ENCODE data around the gene RGS12. TPM values are rescaled to one million over a fixed set of nuclear protein-coding genes. Genes with fewer than 3 reads are reported as not detected.

The RGS12 gene
- total and polyA plus RNA-seq, 2 of the 8 experiments (the other 6 are each of a cell fraction or from before 2014, with no cell fraction given) = 6.0 to 16.4 TPM

GRCh38 chr4:3244002-3244401 is 48.8 kb upstream of the RGS12 start:
- CTCF ChIA-PET (ENCODE audit: partially characterized antibody) = interaction anchor here (0.7 to 1.9 kb wide), 9 partner anchors 11 to 237 kb away, joined by 3 to 9 read pairs (median 3); partner anchors contain the start of gene HGFAC
- no peak overlapping the region for H3K23ac ChIP-seq (ENCODE audit: insufficient read length)
- H3K18ac ChIP-seq (ENCODE audit: extremely low read depth, low read length) = no peak overlapping the region
- no peak overlapping the region for H4K8ac ChIP-seq (ENCODE audit: extremely low read depth, insufficient read depth, low read length)
- H2BK15ac ChIP-seq (ENCODE audit: low read length) = no peak overlapping the region
- no peak for TF ChIP-seq GTF2F1 (IDR thresholded peaks at IDR 0.05; ENCODE audit: borderline replicate concordance, low read depth, low read length)
- TF ChIP-seq USF2 (IDR thresholded peaks at IDR 0.05; ENCODE audit: low read length) = no peak
- no peak for TF ChIP-seq POLR2A (IDR thresholded peaks at IDR 0.05; ENCODE audit: control extremely low read depth in 1 of 2, low read depth in 2 of 2, low read length in 2 of 2)
- TF ChIP-seq GABPA (IDR thresholded peaks at IDR 0.05; ENCODE audit: borderline replicate concordance, insufficient read depth, low read length) = no peak
- TF ChIP-seq MAFK (IDR thresholded peaks at IDR 0.05; ENCODE audit: low read depth, low read length) = no peak
- no peak for TF ChIP-seq NRF1 (IDR thresholded peaks at IDR 0.05; ENCODE audit: low read depth, low read length)
- no peak for TF ChIP-seq ATF3 (IDR thresholded peaks at IDR 0.05; ENCODE audit: insufficient read depth, low read depth, low read length)
- TF ChIP-seq NANOG (IDR thresholded peaks at IDR 0.05; ENCODE audit: insufficient read depth, low read depth, low read length, poor library complexity, severe bottlenecking) = no peak
- TF ChIP-seq SRF (IDR thresholded peaks at IDR 0.05; ENCODE audit: low read depth, low read length) = no peak
- no peak for TF ChIP-seq SP1 (IDR thresholded peaks at IDR 0.05; ENCODE audit: low read depth, low read length)
- H3K79me2 ChIP-seq (ENCODE audit: control insufficient read depth in 1 of 2, insufficient read depth in 2 of 2, low read length in 2 of 2) = no peaks in the 10 kb centered on the region
- DNase-seq (ENCODE audit: low read depth in 1 of 2, low spot score in 2 of 2) (no peak), FAIRE-seq (no peak)
- no peak overlapping the region for H3K4me2 ChIP-seq (ENCODE audit: insufficient read depth in 1 of 2, low read depth in 2 of 2, low read length in 2 of 2)
- no peak overlapping the region for H3K4ac ChIP-seq (replicated peaks; ENCODE audit: insufficient read length, low read depth, low read length)
- no peaks in the 10 kb centered on the region for H3K9me3 ChIP-seq (ENCODE audit: insufficient read depth in 2 of 2, low read depth in 1 of 2, low read length in 1 of 2)
- no peak overlapping the region for H2AFZ ChIP-seq (ENCODE audit: low read length)
- no peak overlapping the region for H3K9ac ChIP-seq (replicated peaks in 1 of 4; ENCODE audit: extremely low read depth in 1 of 4, low read depth in 3 of 4, low read length in 3 of 4)
- H3K79me1 ChIP-seq (ENCODE audit: low read depth, low read length) = no peaks in the 10 kb centered on the region
- H3K14ac ChIP-seq (ENCODE audit: insufficient read length) = no peak overlapping the region
- H3K4me1 ChIP-seq (replicated peaks in 1 of 4; ENCODE audit: control insufficient read depth in 3 of 4, insufficient read depth in 4 of 4, low read length in 3 of 4) = peaks cover 0 to 9% (median 2%) of the 10 kb centered on the region in 4 experiments; a peak in 3 of 7 replicates
- POLR2A ChIA-PET (ENCODE audit: partially characterized antibody) = interaction anchor here (1.2 kb wide), 1 partner anchor 63 kb away, joined by 5 read pairs; no protein-coding TSS in a partner anchor
- H2BK12ac ChIP-seq (ENCODE audit: low read depth, low read length) = no peak overlapping the region
- H2BK20ac ChIP-seq (ENCODE audit: low read length) = no peak overlapping the region
- H2AK5ac ChIP-seq (ENCODE audit: low read depth, low read length) = no peak overlapping the region
- no peak overlapping the region for H3K56ac ChIP-seq (replicated peaks; ENCODE audit: insufficient read length, low read depth, low read length)
- no peak overlapping the region for H2BK5ac ChIP-seq (ENCODE audit: low read depth, low read length)
- peaks cover 0 to 15% (median 8%) of the 10 kb centered on the region in 4 experiments; a peak in 5 of 8 replicates for H3K36me3 ChIP-seq (ENCODE audit: control insufficient read depth in 2 of 4, insufficient read depth in 4 of 4, low read length in 3 of 4)
- H4K20me1 ChIP-seq (replicated peaks in 1 of 2; ENCODE audit: control insufficient read depth in 1 of 2, insufficient read depth in 2 of 2, low read length in 2 of 2) = peaks cover 20 to 32% of the 10 kb centered on the region in 2 experiments
- H2BK120ac ChIP-seq (replicated peaks; ENCODE audit: low read depth, low read length) = no peak overlapping the region
- 73% methylated on average over 1 of the region's 1 CpG; no CpG with 5 or more reads in 1 of the 2 experiments for WGBS, 2 experiments (ENCODE audit: extremely low coverage in 1 of 2, insufficient coverage in 1 of 2, insufficient read length in 1 of 2, insufficient replicate concordance in 2 of 2, low coverage in 1 of 2, low lambda C conversion rate in 2 of 2, missing lambda C conversion rate in 1 of 2)
- H4K5ac ChIP-seq (ENCODE audit: insufficient read length, low read depth, low read length) = no peak overlapping the region
- H3K4me3 ChIP-seq (ENCODE audit: extremely low read depth in 1 of 4, insufficient read depth in 2 of 4, low read depth in 3 of 4, low read length in 4 of 4) = no peak overlapping the region
- H3K27me3 ChIP-seq (replicated peaks in 1 of 4; ENCODE audit: control insufficient read depth in 3 of 4, extremely low read depth in 1 of 4, insufficient read depth in 3 of 4, low read length in 3 of 4) = peaks cover 0 to 16% (median 6%) of the 10 kb centered on the region in 4 experiments; a peak in 5 of 7 replicates
- no peak overlapping the region for H4K91ac ChIP-seq (replicated peaks; ENCODE audit: insufficient read length, low read length)
- H3K27ac ChIP-seq (ENCODE audit: low read depth, low read length) = no peak overlapping the region
- no peaks in the 10 kb centered on the region for H3K23me2 ChIP-seq (ENCODE audit: low read depth, low read length)

Measured in H1 (cell line).